Measurements from ENCODE around the gene DEFB128.

Gene DEFB128

GRCh38 chr20:145877-146276 is 43.6 kb downstream of the DEFB128 start:
- DNase-seq, result no peak

GRCh38 chr20:142290-142689 is 47.2 kb downstream of the DEFB128 start, which contains the start of gene DEFB126:
Gene DEFB126, plus strand, starts transcription at chr20:142590. Its CDS starts 39 bp downstream, at chr20:142629.
- DNase-seq, result no peak
